Hepatocyte (in vitro differentiated cells): Measurements from ENCODE around the gene LGR4. TPM values are rescaled to one million over a fixed set of nuclear protein-coding genes. Genes with fewer than 3 reads are reported as not detected.
"Not testable (repeated sequence)": the region's sequence is repeated elsewhere in the genome, so short reads cannot be mapped to it uniquely, and the experiment has no call there.

Experiments used
- DNase-seq: peaks from one replicate; pipeline ENCODE4 v3.0.0-alpha.2; 2016; ENCODE audit warnings: low spot score
- H2AFZ ChIP-seq: fragments of 200-600 bp; sonication (generic); 2 replicates; pipeline ENCODE4 v1.6.0; 2016; ENCODE audit warnings: antibody characterized with exemption, mild to moderate bottlenecking
- H3K27ac ChIP-seq: fragments of 200-600 bp; sonication (generic); 2 replicates; pipeline ENCODE4 v1.5.1; 2016; ENCODE audit warnings: mild to moderate bottlenecking
- H3K27me3 ChIP-seq: fragments of 200-600 bp; sonication (generic); 2 replicates; pipeline ENCODE4 v1.6.1; 2016
- H3K36me3 ChIP-seq: fragments of 200-600 bp; sonication (generic); replicated peaks from 2 replicates; pipeline ENCODE4 v1.5.1; 2016; ENCODE audit warnings: low read depth; ENCODE audit not compliant: insufficient read depth
- H3K4me1 ChIP-seq: fragments of 200-600 bp; sonication (generic); 2 replicates; pipeline ENCODE4 v1.5.1; 2016; ENCODE audit warnings: mild to moderate bottlenecking, moderate library complexity; ENCODE audit not compliant: insufficient read depth
- H3K4me2 ChIP-seq: fragments of 200-600 bp; sonication (generic); 2 replicates; pipeline ENCODE4 v1.6.0; 2016
- H3K4me3 ChIP-seq: fragments of 200-600 bp; sonication (generic); 2 replicates; pipeline ENCODE4 v1.5.1; 2016; ENCODE audit warnings: mild to moderate bottlenecking
- H3K79me2 ChIP-seq: fragments of 200-600 bp; sonication (generic); 2 replicates; pipeline ENCODE4 v1.6.0; 2017; ENCODE audit warnings: mild to moderate bottlenecking
- H3K9me2 ChIP-seq: fragments of 200-600 bp; sonication (generic); replicated peaks from 2 replicates; pipeline ENCODE4 v1.6.0; 2017; ENCODE audit warnings: mild to moderate bottlenecking; ENCODE audit not compliant: insufficient read depth
- H3K9me3 ChIP-seq: fragments of 200-600 bp; sonication (generic); 2 replicates; pipeline ENCODE4 v1.5.1; 2016; ENCODE audit warnings: low read depth, mild to moderate bottlenecking
- H4K20me1 ChIP-seq: fragments of 200-600 bp; sonication (generic); 2 replicates; pipeline ENCODE4 v1.6.0; 2016; ENCODE audit warnings: mild to moderate bottlenecking; ENCODE audit not compliant: insufficient read depth, poor library complexity, severe bottlenecking
- EZH2 ChIP-seq: fragments of 200-600 bp; sonication (generic); IDR thresholded peaks from 2 replicates; pipeline ENCODE4 v1.6.1; 2016; ENCODE audit warnings: antibody characterized with exemption, mild to moderate bottlenecking, borderline replicate concordance
- EZH2phosphoT487 ChIP-seq: fragments of 200-600 bp; sonication (generic); IDR thresholded peaks from one replicate; pipeline ENCODE4 v1.6.1; 2018; ENCODE audit warnings: antibody characterized with exemption, mild to moderate bottlenecking, low read depth, moderate library complexity; ENCODE audit not compliant: unreplicated experiment, severe bottlenecking
- WGBS: methylation state at CpG from one replicate; pipeline ENCODE4 v1.1.6; 2016; ENCODE audit warnings: low lambda C conversion rate; ENCODE audit errors: missing lambda C conversion rate; 5-methylcytosine and 5-hydroxymethylcytosine counted together
- polyA plus RNA-seq: library from polyadenylated mRNA; unstranded; fragments of >200 nt; fragmentation: Nextera tagmentation; extraction: Ambion mirVana; gene quantifications from 2 replicates; pipeline ENCODE4 v1.2.1, GENCODE V29; 2016
- total RNA-seq: library from RNA; depleted of rRNA; stranded (reverse); fragments of >200 nt; gene quantifications from 2 replicates; pipeline ENCODE4 v1.2.3, GENCODE V29; 2014
- TF ChIP-seq, protein P1 (sequence below): fragments of 200-600 bp; sonication (generic); IDR thresholded peaks from 2 replicates; pipeline ENCODE4 v1.5.1; 2016; ENCODE audit warnings: antibody characterized with exemption, mild to moderate bottlenecking; ENCODE audit not compliant: poor library complexity

Gene LGR4
- total and polyA plus RNA-seq, 2 experiments from 2014 or later: 27.2 to 115 TPM

DNA sequence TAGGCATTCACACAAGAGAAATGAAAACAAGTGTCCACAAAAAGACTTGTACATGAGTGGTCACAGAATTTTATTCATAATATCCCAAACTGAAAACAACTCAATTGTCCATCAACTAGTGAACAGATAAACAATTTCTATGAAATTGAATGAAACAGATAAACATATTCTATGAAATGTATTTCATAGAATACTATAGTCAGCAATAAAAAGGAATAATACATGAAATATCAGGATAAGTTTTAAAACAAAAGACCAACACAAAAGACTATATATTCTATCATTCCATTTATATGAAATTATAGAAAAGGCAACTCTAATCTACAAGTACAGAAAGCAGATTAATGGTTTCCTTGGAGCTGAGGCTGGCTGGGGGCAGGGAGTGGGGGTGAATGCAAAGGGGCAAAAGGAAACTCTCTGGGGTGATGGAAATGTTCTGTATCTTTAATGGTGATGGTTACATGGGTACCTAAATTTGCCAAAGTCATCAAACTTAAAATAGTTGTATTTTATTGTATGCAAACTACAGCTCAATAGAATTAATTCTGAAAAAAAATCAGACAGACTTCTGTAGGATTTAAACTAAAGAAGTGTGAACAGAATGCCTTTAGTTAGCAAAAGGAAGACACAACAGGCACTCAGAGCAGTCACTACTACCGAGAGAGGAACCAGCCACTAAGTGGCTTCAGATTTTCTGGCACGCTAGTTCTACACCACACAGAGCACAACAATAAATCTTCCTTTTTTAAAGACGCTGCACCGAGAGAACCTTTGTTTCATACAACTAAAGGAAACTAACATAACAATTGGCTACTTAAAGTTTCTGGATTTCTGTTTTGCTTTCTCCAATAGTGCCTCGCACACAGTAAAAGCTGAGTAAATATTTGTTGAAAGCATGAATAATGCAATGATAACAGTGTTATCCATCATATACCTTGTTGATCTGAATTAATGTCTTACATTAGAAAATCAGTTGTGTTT is 124.9 kb downstream of the LGR4 start:
- TF ChIP-seq, protein P1, sequence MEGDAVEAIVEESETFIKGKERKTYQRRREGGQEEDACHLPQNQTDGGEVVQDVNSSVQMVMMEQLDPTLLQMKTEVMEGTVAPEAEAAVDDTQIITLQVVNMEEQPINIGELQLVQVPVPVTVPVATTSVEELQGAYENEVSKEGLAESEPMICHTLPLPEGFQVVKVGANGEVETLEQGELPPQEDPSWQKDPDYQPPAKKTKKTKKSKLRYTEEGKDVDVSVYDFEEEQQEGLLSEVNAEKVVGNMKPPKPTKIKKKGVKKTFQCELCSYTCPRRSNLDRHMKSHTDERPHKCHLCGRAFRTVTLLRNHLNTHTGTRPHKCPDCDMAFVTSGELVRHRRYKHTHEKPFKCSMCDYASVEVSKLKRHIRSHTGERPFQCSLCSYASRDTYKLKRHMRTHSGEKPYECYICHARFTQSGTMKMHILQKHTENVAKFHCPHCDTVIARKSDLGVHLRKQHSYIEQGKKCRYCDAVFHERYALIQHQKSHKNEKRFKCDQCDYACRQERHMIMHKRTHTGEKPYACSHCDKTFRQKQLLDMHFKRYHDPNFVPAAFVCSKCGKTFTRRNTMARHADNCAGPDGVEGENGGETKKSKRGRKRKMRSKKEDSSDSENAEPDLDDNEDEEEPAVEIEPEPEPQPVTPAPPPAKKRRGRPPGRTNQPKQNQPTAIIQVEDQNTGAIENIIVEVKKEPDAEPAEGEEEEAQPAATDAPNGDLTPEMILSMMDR: no peak
- no peak for TF ChIP-seq EZH2phosphoT487
- TF ChIP-seq EZH2: no peak
- peak overlapping the region; percentile 31 for H3K27ac ChIP-seq

DNA sequence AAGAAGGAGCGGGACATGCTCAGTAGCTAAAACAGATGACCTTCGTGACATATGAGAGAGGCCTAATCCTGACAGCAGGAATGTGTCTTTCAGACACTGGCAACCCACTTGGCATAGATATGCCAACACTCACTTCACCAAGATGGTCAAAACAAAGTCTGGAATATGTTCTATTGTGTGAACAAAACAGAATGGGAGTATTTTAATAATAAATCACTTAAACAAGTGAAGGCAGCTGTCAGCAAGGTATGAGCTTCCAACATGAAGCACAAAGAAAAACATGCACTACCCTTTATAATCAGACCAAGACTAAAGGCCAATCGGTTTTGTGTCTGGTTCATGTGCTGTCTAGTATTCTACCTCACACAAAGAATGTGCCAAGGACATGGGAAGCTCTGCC is 132.6 kb downstream of the LGR4 start:
- WGBS: 77% methylated on average over 3 of the region's 3 CpGs
- Histone ChIP-seq H2AFZ (no peak overlapping the region), H3K4me1 (no peaks in the 10 kb centered on the region), H3K9me3 (no peaks in the 10 kb centered on the region), H4K20me1 (no peaks in the 10 kb centered on the region), H3K79me2 (no peaks in the 10 kb centered on the region), H3K27ac (no peak overlapping the region), H3K4me2 (no peak overlapping the region), H3K36me3 (no peaks in the 10 kb centered on the region), H3K27me3 (no peaks in the 10 kb centered on the region), H3K4me3 (no peak overlapping the region), H3K9me2 (no peaks in the 10 kb centered on the region)
- no peak for DNase-seq
- TF ChIP-seq EZH2phosphoT487: no peak
- TF ChIP-seq EZH2: no peak
- TF ChIP-seq, protein P1: no peak

More for the DNA sequence above, 124.9 kb downstream of the LGR4 start:
- Histone ChIP-seq H3K9me3 (no peaks in the 10 kb centered on the region), H3K27me3 (no peaks in the 10 kb centered on the region), H4K20me1 (no peaks in the 10 kb centered on the region), H3K4me2 (peak overlapping the region; percentile 48), H3K9me2 (no peaks in the 10 kb centered on the region), H3K79me2 (peaks cover under 1% of the 10 kb centered on the region), H2AFZ (peak overlapping the region; percentile 5), H3K4me1 (peaks cover 21% of the 10 kb centered on the region), H3K4me3 (no peak overlapping the region), H3K36me3 (no peaks in the 10 kb centered on the region)
- WGBS: 11% methylated on average over 5 of the region's 5 CpGs
- no peak for DNase-seq

DNA sequence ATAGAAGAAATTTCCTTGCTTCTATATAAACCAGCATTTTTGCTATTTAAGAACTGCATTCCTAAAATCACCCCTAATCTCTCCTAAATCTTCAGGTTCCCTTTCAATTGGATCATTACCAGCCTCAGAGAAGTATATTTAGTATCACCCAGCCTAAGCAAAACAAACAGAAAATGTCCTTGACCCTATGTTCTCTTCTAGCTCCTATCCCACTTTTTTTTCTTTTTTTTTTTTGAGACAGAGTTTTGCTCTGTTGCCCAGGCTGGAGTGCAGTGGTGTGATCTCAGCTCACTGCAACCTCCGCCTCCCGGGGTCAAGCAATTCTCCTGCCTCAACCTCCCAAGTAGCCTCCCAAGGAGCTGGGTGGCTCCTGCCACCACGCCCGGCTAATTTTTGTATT is 137.8 kb downstream of the LGR4 start:
- not testable (repeated sequence) for H3K4me1 ChIP-seq, H2AFZ ChIP-seq, H3K27me3 ChIP-seq, H3K36me3 ChIP-seq, H3K9me3 ChIP-seq, H3K79me2 ChIP-seq, H4K20me1 ChIP-seq, H3K27ac ChIP-seq, DNase-seq, H3K9me2 ChIP-seq, H3K4me3 ChIP-seq, H3K4me2 ChIP-seq
- WGBS: 97% methylated on average over 4 of the region's 4 CpGs

DNA sequence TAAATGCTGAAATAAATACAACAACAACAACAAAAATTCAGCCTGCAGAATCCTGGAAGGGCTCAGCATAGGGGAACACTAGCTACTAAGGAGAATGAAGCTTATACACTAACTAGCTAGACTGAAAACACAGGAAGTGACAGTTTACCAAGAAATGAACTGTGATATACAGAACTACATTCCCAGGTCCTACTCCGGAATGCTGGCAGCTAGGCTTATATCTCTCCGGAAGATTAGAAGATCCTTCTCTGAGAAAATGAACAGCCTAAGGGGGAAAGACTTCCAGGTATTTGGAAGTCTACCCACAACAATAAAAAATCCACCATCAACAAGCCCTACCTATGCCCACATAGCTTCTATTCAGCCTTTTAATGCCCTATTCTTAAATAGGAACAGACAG is 140.6 kb downstream of the LGR4 start:
- peak overlapping the region; percentile 13 for H3K4me2 ChIP-seq

More for the DNA sequence above, 140.6 kb downstream of the LGR4 start:
- H4K20me1 ChIP-seq: no peaks in the 10 kb centered on the region
- peak overlapping the region; percentile 12 for H3K27ac ChIP-seq
- TF ChIP-seq, protein P1: no peak
- TF ChIP-seq EZH2phosphoT487 (no peak), EZH2 (no peak)
- no peaks in the 10 kb centered on the region for H3K36me3 ChIP-seq
- no peaks in the 10 kb centered on the region for H3K79me2 ChIP-seq
- no peaks in the 10 kb centered on the region for H3K9me3 ChIP-seq
- no peaks in the 10 kb centered on the region for H3K9me2 ChIP-seq
- DNase-seq: no peak
- peaks cover 8% of the 10 kb centered on the region for H3K4me1 ChIP-seq
- 47% methylated on average over 2 of the region's 2 CpGs for WGBS
- H3K27me3 ChIP-seq: no peaks in the 10 kb centered on the region
- no peak overlapping the region for H2AFZ ChIP-seq
- H3K4me3 ChIP-seq: no peak overlapping the region
